ENCODE results near the gene MRPL50.

DNA sequence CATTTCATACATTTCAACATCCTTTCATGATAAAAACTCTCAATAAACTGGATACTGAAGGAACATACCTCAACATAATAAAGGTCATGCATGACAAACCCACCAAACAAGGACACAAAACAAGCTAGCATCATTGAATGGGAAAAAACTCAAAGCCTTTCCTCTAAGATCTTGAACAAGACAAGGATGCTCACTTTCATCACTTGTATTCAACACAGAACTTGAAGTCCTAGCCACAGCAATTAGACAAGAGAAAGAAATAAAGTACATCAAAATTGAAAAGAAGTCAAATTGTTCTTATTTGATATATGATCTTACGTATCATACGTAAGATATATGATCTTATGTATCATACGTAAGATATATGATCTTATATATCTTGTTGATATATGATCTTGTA, 5.3 kb downstream of the MRPL50 start:
- TF ChIP-seq TCF7 (CRISPR knock-in tag; IDR thresholded peaks at IDR 0.05; ENCODE audit: low read depth) (no peak), RORB (CRISPR knock-in tag; IDR thresholded peaks at IDR 0.05) (no peak), FOXP1 (CRISPR knock-in tag; IDR thresholded peaks at IDR 0.05; ENCODE audit: borderline replicate concordance) (no peak), SP1 (CRISPR knock-in tag; conservative IDR thresholded peaks at IDR 0.05) (no peak), ESRRA (CRISPR knock-in tag; IDR thresholded peaks at IDR 0.05; ENCODE audit: borderline replicate concordance) (no peak), ZBTB21 (CRISPR knock-in tag; IDR thresholded peaks at IDR 0.05; ENCODE audit: borderline replicate concordance) (no peak), NR3C1 (CRISPR knock-in tag; conservative IDR thresholded peaks at IDR 0.05; ENCODE audit: low read depth) (no peak), PRDM15 (CRISPR knock-in tag; IDR thresholded peaks at IDR 0.05) (no peak)
- TF ChIP-seq, protein P1, sequence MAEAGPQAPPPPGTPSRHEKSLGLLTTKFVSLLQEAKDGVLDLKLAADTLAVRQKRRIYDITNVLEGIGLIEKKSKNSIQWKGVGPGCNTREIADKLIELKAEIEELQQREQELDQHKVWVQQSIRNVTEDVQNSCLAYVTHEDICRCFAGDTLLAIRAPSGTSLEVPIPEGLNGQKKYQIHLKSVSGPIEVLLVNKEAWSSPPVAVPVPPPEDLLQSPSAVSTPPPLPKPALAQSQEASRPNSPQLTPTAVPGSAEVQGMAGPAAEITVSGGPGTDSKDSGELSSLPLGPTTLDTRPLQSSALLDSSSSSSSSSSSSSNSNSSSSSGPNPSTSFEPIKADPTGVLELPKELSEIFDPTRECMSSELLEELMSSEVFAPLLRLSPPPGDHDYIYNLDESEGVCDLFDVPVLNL (CRISPR knock-in tag; IDR thresholded peaks at IDR 0.05; ENCODE audit: borderline replicate concordance, low read depth), result no peak
